Loucy (cell line): ENCODE results near the gene ATRNL1.

Experiments
- CTCF ChIP-seq: fragments of 200-600 bp; sonication (generic); conservative IDR thresholded peaks from 2 replicates; pipeline ENCODE4 v1.5.1; 2014; ENCODE audit warnings: mild to moderate bottlenecking, antibody characterized with exemption, low read length
- EZH2phosphoT487 ChIP-seq: fragments of 200-600 bp; IDR thresholded peaks from 2 replicates; pipeline ENCODE4 v1.6.1; 2018; ENCODE audit warnings: antibody characterized with exemption, mild to moderate bottlenecking, moderate library complexity, borderline replicate concordance

GRCh38 chr10:115456812-115457211 is 363.6 kb downstream of the ATRNL1 start:
- TF ChIP-seq CTCF, result no peak
- TF ChIP-seq EZH2phosphoT487, result no peak
